WI38 (cell line): ENCODE data around the gene CHAF1B.

ENCODE experiments used
- H3K4me3 ChIP-seq: 2 replicates; pipeline ENCODE4 v1.5.1; 2011; ENCODE audit warnings: low read depth, mild to moderate bottlenecking, control low read depth, low read length
- TF ChIP-seq, protein P1 (sequence below): IDR thresholded peaks from 2 replicates; pipeline ENCODE4 v1.5.1; 2012; ENCODE audit warnings: low read depth, mild to moderate bottlenecking, control low read depth, low read length

CHAF1B gene

DNA sequence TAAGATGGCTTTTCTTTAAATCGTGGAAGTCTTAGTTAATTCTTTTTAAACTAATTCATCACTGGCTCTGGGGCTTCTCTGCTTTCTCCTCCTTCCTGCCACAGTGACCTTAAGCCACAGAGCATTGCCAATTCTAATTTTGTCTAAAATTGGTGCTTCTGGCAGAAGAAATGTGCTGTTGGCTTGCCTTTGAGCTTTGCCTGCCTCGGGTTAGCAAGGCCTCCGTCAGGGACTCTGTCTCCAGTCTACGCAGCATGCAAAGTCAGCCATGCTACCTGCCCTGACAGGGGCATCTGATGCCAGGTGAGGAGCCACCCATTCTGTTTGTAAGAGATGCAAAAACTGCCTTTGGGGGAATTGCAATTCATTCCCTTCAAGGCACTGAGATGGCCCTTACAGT is 69.5 kb downstream of the CHAF1B start:
- TF ChIP-seq, protein P1, sequence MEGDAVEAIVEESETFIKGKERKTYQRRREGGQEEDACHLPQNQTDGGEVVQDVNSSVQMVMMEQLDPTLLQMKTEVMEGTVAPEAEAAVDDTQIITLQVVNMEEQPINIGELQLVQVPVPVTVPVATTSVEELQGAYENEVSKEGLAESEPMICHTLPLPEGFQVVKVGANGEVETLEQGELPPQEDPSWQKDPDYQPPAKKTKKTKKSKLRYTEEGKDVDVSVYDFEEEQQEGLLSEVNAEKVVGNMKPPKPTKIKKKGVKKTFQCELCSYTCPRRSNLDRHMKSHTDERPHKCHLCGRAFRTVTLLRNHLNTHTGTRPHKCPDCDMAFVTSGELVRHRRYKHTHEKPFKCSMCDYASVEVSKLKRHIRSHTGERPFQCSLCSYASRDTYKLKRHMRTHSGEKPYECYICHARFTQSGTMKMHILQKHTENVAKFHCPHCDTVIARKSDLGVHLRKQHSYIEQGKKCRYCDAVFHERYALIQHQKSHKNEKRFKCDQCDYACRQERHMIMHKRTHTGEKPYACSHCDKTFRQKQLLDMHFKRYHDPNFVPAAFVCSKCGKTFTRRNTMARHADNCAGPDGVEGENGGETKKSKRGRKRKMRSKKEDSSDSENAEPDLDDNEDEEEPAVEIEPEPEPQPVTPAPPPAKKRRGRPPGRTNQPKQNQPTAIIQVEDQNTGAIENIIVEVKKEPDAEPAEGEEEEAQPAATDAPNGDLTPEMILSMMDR, result no peak

DNA sequence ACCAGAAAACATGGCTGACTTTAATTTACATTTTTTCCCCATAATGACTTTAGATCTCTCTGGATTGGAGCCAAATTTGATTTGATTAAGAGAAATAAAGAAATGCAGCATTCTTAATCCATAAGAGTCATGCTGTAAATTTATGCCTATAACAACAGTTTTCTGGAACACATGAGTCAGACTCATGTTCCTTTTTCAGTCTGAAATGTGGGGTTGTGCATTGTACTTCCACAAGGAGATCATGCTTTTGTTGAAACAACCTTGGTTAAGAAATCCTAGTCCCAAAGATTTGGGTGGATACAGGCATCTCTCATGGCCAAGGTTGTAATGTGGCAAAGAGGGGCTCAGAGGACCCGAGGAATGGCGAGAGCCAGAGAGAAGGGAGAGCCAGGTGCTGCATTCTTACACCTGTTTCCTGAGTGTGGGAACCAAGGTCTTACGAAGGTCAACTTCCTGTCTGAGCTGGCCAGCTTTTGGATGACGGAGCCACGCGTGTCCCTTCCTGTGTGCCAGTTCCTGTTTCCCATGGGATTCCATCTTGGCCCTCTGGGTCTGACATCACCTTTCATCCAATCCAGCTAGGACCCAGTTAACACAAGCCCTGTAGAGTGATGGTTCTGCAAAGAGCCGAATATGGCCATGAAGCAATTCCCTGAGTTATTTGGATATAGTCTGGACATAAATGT is 71.7 kb downstream of the CHAF1B start:
- no peak overlapping the region for H3K4me3 ChIP-seq
- TF ChIP-seq, protein P1, result no peak

More for the DNA sequence above, 69.5 kb downstream of the CHAF1B start:
- no peak overlapping the region for H3K4me3 ChIP-seq

GRCh38 chr21:36459098-36459497 is 73.9 kb downstream of the CHAF1B start:
- TF ChIP-seq, protein P1, result no peak
- H3K4me3 ChIP-seq, result no peak overlapping the region

DNA sequence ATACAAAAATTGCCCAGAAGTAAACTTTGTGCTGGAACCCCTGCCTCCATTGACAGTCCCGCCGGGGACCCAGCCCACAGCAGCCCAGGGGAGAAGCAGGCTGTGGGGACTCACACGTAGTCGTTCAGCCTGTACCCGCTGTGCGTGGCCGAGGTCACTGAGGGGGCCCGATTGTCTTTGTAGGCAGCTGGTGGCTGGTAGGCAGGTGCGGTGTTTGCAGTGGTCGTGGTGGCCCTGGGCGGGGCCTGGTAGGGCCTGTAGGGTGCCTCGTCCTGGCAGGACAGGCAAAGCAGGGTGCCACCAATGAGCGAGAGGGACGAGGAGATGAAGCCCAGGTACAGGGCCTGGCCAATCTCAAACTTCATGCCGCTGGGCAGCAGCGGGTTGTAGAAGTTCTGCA is 75.7 kb downstream of the CHAF1B start:
- TF ChIP-seq, protein P1, result no peak
- H3K4me3 ChIP-seq, result no peak overlapping the region

GRCh38 chr21:36461277-36461917 is 76.2 kb downstream of the CHAF1B start:
- H3K4me3 ChIP-seq, result no peak overlapping the region
- TF ChIP-seq, protein P1, result no peak

- TF ChIP-seq, protein P1, result no peak
- no peak overlapping the region for H3K4me3 ChIP-seq
These were observed 76.8 kb downstream of the CHAF1B start for GRCh38 chr21:36461918-36462486.

DNA sequence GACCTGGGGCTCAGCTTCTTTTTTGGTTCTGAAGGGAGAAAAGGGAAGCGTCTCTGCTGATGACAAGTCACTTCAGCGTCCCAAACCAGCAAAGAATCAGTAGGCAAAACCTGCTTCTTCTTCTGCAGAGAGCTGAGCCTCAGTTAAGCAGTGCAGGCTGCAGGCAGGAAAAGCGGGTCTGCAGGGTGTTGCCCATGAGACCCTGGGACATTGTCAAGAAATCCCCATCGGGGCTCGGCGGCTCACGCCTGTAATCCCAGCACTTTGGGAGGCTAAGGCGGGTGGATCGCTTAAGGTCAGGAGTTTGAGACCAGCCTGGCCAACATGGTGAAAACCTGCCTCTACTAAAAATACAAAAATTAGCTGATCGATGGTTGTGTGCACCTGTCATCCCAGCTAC is 78.0 kb downstream of the CHAF1B start:
- TF ChIP-seq, protein P1, result no peak
- no peak overlapping the region for H3K4me3 ChIP-seq
